ENCODE data around the gene SLC2A13.

SLC2A13 gene

GRCh38 chr12:40105515-40106201 lies at the start of gene SLC2A13:
SLC2A13 (minus strand) TSS chr12:40106081; CDS start chr12:40105808, 273 bp downstream.
- peak; percentile 93 for DNase-seq

- DNase-seq: no peak
Measured at GRCh38 chr12:40154381-40154780, 48.5 kb upstream of the SLC2A13 start.

- no peak for DNase-seq
Measured at GRCh38 chr12:40153432-40153831, 47.6 kb upstream of the SLC2A13 start.

GRCh38 chr12:40152783-40153383 lies 47.0 kb upstream of the SLC2A13 start:
- DNase-seq: peak; percentile 75

- no peak for DNase-seq
Measured at GRCh38 chr12:40149673-40150260, 43.9 kb upstream of the SLC2A13 start.

GRCh38 chr12:40146800-40147797 lies 41.2 kb upstream of the SLC2A13 start:
- peak; percentile 17 for DNase-seq

GRCh38 chr12:40145896-40146295 lies 40.0 kb upstream of the SLC2A13 start:
- DNase-seq: no peak

- no peak for DNase-seq
Measured at GRCh38 chr12:40144023-40144422, 38.1 kb upstream of the SLC2A13 start.

- DNase-seq: no peak
Measured at GRCh38 chr12:40142001-40142744, 36.3 kb upstream of the SLC2A13 start.

GRCh38 chr12:40138526-40138925 lies 32.6 kb upstream of the SLC2A13 start:
- no peak for DNase-seq

GRCh38 chr12:40137252-40137651 lies 31.4 kb upstream of the SLC2A13 start:
- DNase-seq: peak; percentile 36

GRCh38 chr12:40127408-40127807 lies 21.5 kb upstream of the SLC2A13 start:
- no peak for DNase-seq

- no peak for DNase-seq
Measured at GRCh38 chr12:40123496-40123895, 17.6 kb upstream of the SLC2A13 start.

GRCh38 chr12:40122842-40123241 lies 17.0 kb upstream of the SLC2A13 start:
- no peak for DNase-seq

- DNase-seq: no peak
Measured at GRCh38 chr12:40117818-40118217, 11.9 kb upstream of the SLC2A13 start.

- no peak for DNase-seq
Measured at GRCh38 chr12:40110586-40110985, 4.7 kb upstream of the SLC2A13 start.

GRCh38 chr12:40107803-40108620 lies 2.1 kb upstream of the SLC2A13 start:
- no peak for DNase-seq

GRCh38 chr12:40107098-40107802 lies 1.4 kb upstream of the SLC2A13 start:
- DNase-seq: peak; percentile 97

GRCh38 chr12:40106655-40107054 lies 774 bp upstream of the SLC2A13 start:
- DNase-seq: peak; percentile 72

GRCh38 chr12:40106202-40106533 lies 287 bp upstream of the SLC2A13 start:
- no peak for DNase-seq

GRCh38 chr12:40105265-40105514 lies 691 bp downstream of the SLC2A13 start:
- no peak for DNase-seq
